Esophagus muscularis mucosa (tissue), 4 donors: ENCODE data around the gene CENPT. TPM values are rescaled to one million over a fixed set of nuclear protein-coding genes. Genes with fewer than 3 reads are reported as not detected.
A peak's percentile ranks its signal among the peaks of the same experiment; 100 is the strongest.

Experiments used
- DNase-seq: peaks from one replicate; pipeline ENCODE4 v3.0.0-alpha.2; 2017; ENCODE audit errors: extremely low spot score
- H3K27ac ChIP-seq, 4 donors: fragments of 200-600 bp; sonication (generic); replicated peaks in 1 of 4; 1 replicate in 3 of 4; 2 replicates in 1 of 4; pipeline ENCODE4 v1.5.1; 2016 to 2019; ENCODE audit warnings: mild to moderate bottlenecking in 1 of 4
- H3K27me3 ChIP-seq, 4 donors: fragments of 200-600 bp; sonication (generic); one replicate each; pipeline versions ENCODE4 v1.5.1 to v1.6.0; 2016 to 2019
- H3K36me3 ChIP-seq, 4 donors: fragments of 200-600 bp; sonication (generic); one replicate each; pipeline ENCODE4 v1.5.1; 2016 to 2019
- H3K4me1 ChIP-seq, 4 donors: fragments of 200-600 bp; sonication (generic); one replicate each; pipeline ENCODE4 v1.5.1; 2016 to 2019
- H3K4me3 ChIP-seq, 4 donors: fragments of 200-600 bp; sonication (generic); 1 replicate in 2 of 4; 2 replicates in 2 of 4; pipeline ENCODE4 v1.5.1; 2016 to 2019; ENCODE audit warnings: mild to moderate bottlenecking in 4 of 4, moderate library complexity in 1 of 4
- H3K9me3 ChIP-seq, 4 donors: fragments of 200-600 bp; sonication (generic); 1 replicate in 3 of 4; 2 replicates in 1 of 4; pipeline ENCODE4 v1.5.1; 2016 to 2019
- EP300 ChIP-seq: sonication (generic); formaldehyde crosslinking; IDR thresholded peaks from one replicate; pipeline ENCODE4 v1.6.1; 2017; ENCODE audit warnings: antibody characterized with exemption
- POLR2A ChIP-seq: fragments of 450-650 bp; IDR thresholded peaks from one replicate; pipeline ENCODE4 v1.6.1; 2017; ENCODE audit warnings: antibody characterized with exemption, moderate library complexity, mild to moderate bottlenecking, low read depth
- POLR2AphosphoS5 ChIP-seq, 2 donors: sonication (generic); formaldehyde crosslinking; IDR thresholded peaks; one replicate each; pipeline ENCODE4 v1.6.1; 2017; ENCODE audit warnings: antibody characterized with exemption in 2 of 2
- WGBS: methylation state at CpG from one replicate; pipeline ENCODE4 v1.1.5; 2018; 5-methylcytosine and 5-hydroxymethylcytosine counted together
- intact Hi-C: fragments of 100-400 bp; cut with DNase I; formaldehyde crosslinking; loops from one replicate; pipeline ENCODE4 v1.15.1; 2023
- total RNA-seq, 4 donors: library from RNA; depleted of rRNA; stranded (reverse); fragments of >200 nt; gene quantifications; one replicate each; pipeline versions ENCODE4 v1.1.0 to v1.2.1, GENCODE V29; 2016
- TF ChIP-seq, protein P1 (sequence below), 3 experiments: fragments of 200-600 bp in 2 of 3; fragments of 450-650 bp in 1 of 3; sonication (generic) in 2 of 3; IDR thresholded peaks; one replicate each; pipeline ENCODE4 v1.5.1; 2017 to 2019; ENCODE audit warnings: antibody characterized with exemption in 3 of 3, mild to moderate bottlenecking in 2 of 3, moderate library complexity in 1 of 3

Gene CENPT
- total RNA-seq, 4 donors from 2014 or later = 30.3 to 50.7 (median 33.2) TPM

DNA sequence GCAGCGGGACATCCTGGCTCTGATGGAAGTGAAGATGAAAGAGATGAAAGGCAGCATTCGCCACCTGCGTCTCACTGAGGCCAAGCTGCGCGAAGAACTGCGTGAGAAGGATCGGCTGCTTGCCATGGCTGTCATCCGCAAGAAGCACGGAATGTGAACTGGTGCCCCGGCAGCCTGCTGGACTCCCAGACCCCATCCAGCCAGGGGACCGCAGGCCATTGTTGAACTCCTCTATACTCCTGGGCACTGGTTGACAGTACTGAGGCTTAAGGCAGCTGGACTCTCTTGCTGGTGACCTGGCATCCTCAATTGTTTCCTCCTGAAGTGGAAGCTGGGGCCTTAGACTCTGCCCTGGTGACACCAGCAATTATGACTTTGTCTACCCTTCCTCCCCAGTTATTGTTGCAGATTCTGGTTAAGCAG is 4.1 kb downstream of the CENPT start:
- H3K4me3 ChIP-seq = peak overlapping the region; percentile 86 to 94 (median 90)
- intact Hi-C loops = no loop called here
- no peak for TF ChIP-seq POLR2A
- TF ChIP-seq, protein P1, sequence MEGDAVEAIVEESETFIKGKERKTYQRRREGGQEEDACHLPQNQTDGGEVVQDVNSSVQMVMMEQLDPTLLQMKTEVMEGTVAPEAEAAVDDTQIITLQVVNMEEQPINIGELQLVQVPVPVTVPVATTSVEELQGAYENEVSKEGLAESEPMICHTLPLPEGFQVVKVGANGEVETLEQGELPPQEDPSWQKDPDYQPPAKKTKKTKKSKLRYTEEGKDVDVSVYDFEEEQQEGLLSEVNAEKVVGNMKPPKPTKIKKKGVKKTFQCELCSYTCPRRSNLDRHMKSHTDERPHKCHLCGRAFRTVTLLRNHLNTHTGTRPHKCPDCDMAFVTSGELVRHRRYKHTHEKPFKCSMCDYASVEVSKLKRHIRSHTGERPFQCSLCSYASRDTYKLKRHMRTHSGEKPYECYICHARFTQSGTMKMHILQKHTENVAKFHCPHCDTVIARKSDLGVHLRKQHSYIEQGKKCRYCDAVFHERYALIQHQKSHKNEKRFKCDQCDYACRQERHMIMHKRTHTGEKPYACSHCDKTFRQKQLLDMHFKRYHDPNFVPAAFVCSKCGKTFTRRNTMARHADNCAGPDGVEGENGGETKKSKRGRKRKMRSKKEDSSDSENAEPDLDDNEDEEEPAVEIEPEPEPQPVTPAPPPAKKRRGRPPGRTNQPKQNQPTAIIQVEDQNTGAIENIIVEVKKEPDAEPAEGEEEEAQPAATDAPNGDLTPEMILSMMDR (IDR thresholded peaks at IDR 0.05) = no peak
- TF ChIP-seq EP300 = no peak
- no peak for TF ChIP-seq POLR2AphosphoS5 (IDR thresholded peaks at IDR 0.05)
- 5% methylated on average over 7 of the region's 11 CpGs for WGBS
- H3K36me3 ChIP-seq = no peaks in the 10 kb centered on the region
- no peaks in the 10 kb centered on the region for H3K27me3 ChIP-seq
- H3K9me3 ChIP-seq = no peaks in the 10 kb centered on the region
- H3K27ac ChIP-seq = peak overlapping the region; percentile 98 to 99 (median 99)
- no peak for DNase-seq
- H3K4me1 ChIP-seq = peaks cover 45 to 59% (median 56%) of the 10 kb centered on the region in 4 donors

GRCh38 chr16:67842509-67843342 is 4.8 kb downstream of the CENPT start:
- TF ChIP-seq, protein P1 (IDR thresholded peaks at IDR 0.05) = peak in 1 of 3 experiments; percentile 36
- TF ChIP-seq POLR2A = no peak
- no peak for DNase-seq
- under 1% methylated on average over 42 of the region's 67 CpGs for WGBS

GRCh38 chr16:67841816-67842508 is 5.5 kb downstream of the CENPT start, which contains the start of gene THAP11:
Gene THAP11 (plus strand): TSS chr16:67842320. CDS start chr16:67842555, 235 bp downstream.
- Histone ChIP-seq H3K36me3 (no peaks in the 10 kb centered on the region), H3K27me3 (no peaks in the 10 kb centered on the region), H3K27ac (peak within 1 kb of the TSS; percentile 98 to 99 (median 99)), H3K4me1 (peaks cover 38 to 48% (median 45%) of the 10 kb centered on the region in 4 donors), H3K4me3 (peak within 1 kb of the TSS; percentile 86 to 94 (median 90)), H3K9me3 (no peaks in the 10 kb centered on the region)
- intact Hi-C loops = no loop called here
- peak; percentile 81 to 86 for TF ChIP-seq POLR2AphosphoS5 (IDR thresholded peaks at IDR 0.05)
- peak; percentile 32 for TF ChIP-seq POLR2A
- TF ChIP-seq, protein P1 (IDR thresholded peaks at IDR 0.05) = peak; percentile 87 to 93 (median 92)
- no peak for TF ChIP-seq EP300
- WGBS = 0% methylated on average over 10 of the region's 83 CpGs
- peak; percentile 98 for DNase-seq

More at GRCh38 chr16:67842509-67843342, 4.8 kb downstream of the CENPT start:
- H3K27me3 ChIP-seq = no peaks in the 10 kb centered on the region
- peaks cover 39 to 53% (median 50%) of the 10 kb centered on the region in 4 donors for H3K4me1 ChIP-seq
- H3K9me3 ChIP-seq = no peaks in the 10 kb centered on the region
- H3K36me3 ChIP-seq = no peaks in the 10 kb centered on the region
- peak overlapping the region; percentile 86 to 94 (median 90) for H3K4me3 ChIP-seq
- intact Hi-C loops = no loop called here
- H3K27ac ChIP-seq = peak overlapping the region; percentile 98 to 99 (median 99)

DNA sequence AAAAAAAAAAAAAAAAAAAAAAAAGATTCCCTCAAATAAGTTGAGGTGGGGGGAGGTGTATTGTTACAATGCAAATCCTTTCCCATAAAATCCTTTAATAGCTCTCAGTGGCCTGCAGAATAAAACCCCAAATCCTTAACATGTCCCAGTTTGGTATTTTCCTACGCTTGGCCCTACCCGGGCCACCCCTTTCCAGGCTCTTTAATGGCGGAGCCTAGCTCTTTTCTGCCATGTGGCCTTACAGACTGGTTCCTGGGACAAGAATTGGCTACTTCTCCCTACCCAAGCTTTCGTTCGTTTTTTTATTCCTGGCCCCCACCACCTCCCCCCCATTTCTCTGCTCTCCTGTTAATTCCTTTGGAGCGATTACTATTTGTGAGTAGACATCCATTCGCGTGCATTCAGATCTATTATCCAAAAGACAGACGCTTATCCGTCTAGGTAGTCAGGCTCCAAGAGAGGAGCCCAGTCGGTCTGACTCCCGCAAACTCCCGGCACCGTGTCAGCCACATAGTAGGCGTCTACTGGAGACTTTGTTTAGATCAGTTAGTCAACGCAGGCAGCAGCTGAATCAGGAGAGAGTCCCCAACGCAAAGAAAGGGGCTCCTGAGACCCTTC is 6.2 kb downstream of the CENPT start:
- no peaks in the 10 kb centered on the region for H3K27me3 ChIP-seq
- intact Hi-C loops = no loop called here
- TF ChIP-seq EP300 (no peak), POLR2A (no peak)
- TF ChIP-seq, protein P1 (IDR thresholded peaks at IDR 0.05) = no peak
- H3K4me1 ChIP-seq = peaks cover 38 to 47% (median 45%) of the 10 kb centered on the region in 4 donors
- peak overlapping the region; percentile 98 to 99 (median 99) for H3K27ac ChIP-seq
- no peaks in the 10 kb centered on the region for H3K9me3 ChIP-seq
- no peak for DNase-seq
- peak overlapping the region; percentile 86 to 94 (median 90) for H3K4me3 ChIP-seq
- 40% methylated on average over 17 of the region's 17 CpGs for WGBS
- H3K36me3 ChIP-seq = no peaks in the 10 kb centered on the region
